ENCODE results near the gene RHO. TPM values are rescaled to one million over a fixed set of nuclear protein-coding genes. Genes with fewer than 3 reads are reported as not detected.

The RHO gene
- polyA plus RNA-seq, 1 donor (not counting 4 experiments of a cell fraction or from before 2014, with no cell fraction given): not detected

DNA sequence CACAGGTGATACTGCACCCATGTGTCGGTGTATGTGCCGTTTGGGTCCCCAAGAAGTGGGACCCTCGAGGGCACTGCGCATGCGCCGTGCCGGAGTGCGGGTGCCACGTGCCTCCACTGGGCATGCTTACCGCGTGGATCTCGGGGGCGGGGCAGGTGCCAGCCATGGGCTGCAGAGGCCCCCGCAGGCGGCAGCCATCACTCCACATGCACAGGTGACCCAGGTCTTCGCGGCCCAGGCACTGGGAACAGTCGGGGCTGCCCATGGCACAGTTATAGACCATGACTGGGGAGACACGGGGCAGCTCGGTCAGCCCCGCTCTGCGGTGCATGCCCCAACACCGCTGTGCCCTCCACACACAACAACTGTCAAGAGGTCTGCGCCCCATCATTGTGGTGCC lies 45.8 kb downstream of the RHO start:
- peaks cover 6% of the 10 kb centered on the region for H3K27me3 ChIP-seq (ENCODE audit: control insufficient read depth, extremely low read depth, insufficient read depth, low read length)
- DNase-seq (ENCODE audit: low read depth, low spot score) (no peak), FAIRE-seq (no peak)
- H3K9me1 ChIP-seq (ENCODE audit: control insufficient read depth, extremely low read depth, insufficient read depth, low read length): no peaks in the 10 kb centered on the region
- no peaks in the 10 kb centered on the region for H3K9me3 ChIP-seq (ENCODE audit: control insufficient read depth, low read depth, low read length)
- no peak overlapping the region for H3K27ac ChIP-seq (ENCODE audit: control insufficient read depth, insufficient read depth, low read length)
- dilution Hi-C loops (cut with MboI; ENCODE audit: extremely low pct_ligation_motif_present, low sequenced_read_pairs): no loop called here
- H3K4me2 ChIP-seq (ENCODE audit: control insufficient read depth, extremely low read depth, insufficient read depth, low read depth, low read length): no peak overlapping the region
- H2AFZ ChIP-seq (ENCODE audit: control insufficient read depth, low read length): no peak overlapping the region
- H3K4me1 ChIP-seq (ENCODE audit: control insufficient read depth, extremely low read depth, insufficient read depth, low read length): no peaks in the 10 kb centered on the region
- H3K79me2 ChIP-seq (ENCODE audit: control insufficient read depth, insufficient read depth, low read length): no peaks in the 10 kb centered on the region
- no peaks in the 10 kb centered on the region for H4K20me1 ChIP-seq (ENCODE audit: control insufficient read depth, extremely low read depth, insufficient read depth, low read length)
- TF ChIP-seq EZH2 (IDR thresholded peaks at IDR 0.05; ENCODE audit: low read length): no peak
- TF ChIP-seq, protein P1, sequence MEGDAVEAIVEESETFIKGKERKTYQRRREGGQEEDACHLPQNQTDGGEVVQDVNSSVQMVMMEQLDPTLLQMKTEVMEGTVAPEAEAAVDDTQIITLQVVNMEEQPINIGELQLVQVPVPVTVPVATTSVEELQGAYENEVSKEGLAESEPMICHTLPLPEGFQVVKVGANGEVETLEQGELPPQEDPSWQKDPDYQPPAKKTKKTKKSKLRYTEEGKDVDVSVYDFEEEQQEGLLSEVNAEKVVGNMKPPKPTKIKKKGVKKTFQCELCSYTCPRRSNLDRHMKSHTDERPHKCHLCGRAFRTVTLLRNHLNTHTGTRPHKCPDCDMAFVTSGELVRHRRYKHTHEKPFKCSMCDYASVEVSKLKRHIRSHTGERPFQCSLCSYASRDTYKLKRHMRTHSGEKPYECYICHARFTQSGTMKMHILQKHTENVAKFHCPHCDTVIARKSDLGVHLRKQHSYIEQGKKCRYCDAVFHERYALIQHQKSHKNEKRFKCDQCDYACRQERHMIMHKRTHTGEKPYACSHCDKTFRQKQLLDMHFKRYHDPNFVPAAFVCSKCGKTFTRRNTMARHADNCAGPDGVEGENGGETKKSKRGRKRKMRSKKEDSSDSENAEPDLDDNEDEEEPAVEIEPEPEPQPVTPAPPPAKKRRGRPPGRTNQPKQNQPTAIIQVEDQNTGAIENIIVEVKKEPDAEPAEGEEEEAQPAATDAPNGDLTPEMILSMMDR (optimal IDR thresholded peaks at IDR 0.05 in 1 of 3, IDR thresholded peaks at IDR 0.05 in 1 of 3, conservative IDR thresholded peaks at IDR 0.05 in 1 of 3; ENCODE audit: extremely low read depth in 1 of 3, insufficient read depth in 2 of 3, low read length in 3 of 3): no peak
- no peak overlapping the region for H3K4me3 ChIP-seq (ENCODE audit: control insufficient read depth in 2 of 3, extremely low read depth in 1 of 3, insufficient read depth in 2 of 3, low read depth in 1 of 3, low read length in 3 of 3)
- H3K9ac ChIP-seq (ENCODE audit: control insufficient read depth, extremely low read depth, insufficient read depth, low read length): no peak overlapping the region
- H3K36me3 ChIP-seq (ENCODE audit: control insufficient read depth in 2 of 2, extremely low read depth in 1 of 2, insufficient read depth in 2 of 2, low read length in 2 of 2): no peaks in the 10 kb centered on the region

GRCh38 chr3:129575233-129575996 lies 47.0 kb downstream of the RHO start:
- TF ChIP-seq, protein P1 (optimal IDR thresholded peaks at IDR 0.05 in 1 of 3, IDR thresholded peaks at IDR 0.05 in 1 of 3, conservative IDR thresholded peaks at IDR 0.05 in 1 of 3; ENCODE audit: extremely low read depth in 1 of 3, insufficient read depth in 2 of 3, low read length in 3 of 3): no peak
- TF ChIP-seq EZH2 (IDR thresholded peaks at IDR 0.05; ENCODE audit: low read length): no peak
- no peaks in the 10 kb centered on the region for H3K9me3 ChIP-seq (ENCODE audit: control insufficient read depth, low read depth, low read length)
- dilution Hi-C loops (cut with MboI; ENCODE audit: extremely low pct_ligation_motif_present, low sequenced_read_pairs): no loop called here
- H4K20me1 ChIP-seq (ENCODE audit: control insufficient read depth, extremely low read depth, insufficient read depth, low read length): no peaks in the 10 kb centered on the region
- H3K27me3 ChIP-seq (ENCODE audit: control insufficient read depth, extremely low read depth, insufficient read depth, low read length): no peaks in the 10 kb centered on the region
- no peaks in the 10 kb centered on the region for H3K9me1 ChIP-seq (ENCODE audit: control insufficient read depth, extremely low read depth, insufficient read depth, low read length)
- no peak overlapping the region for H2AFZ ChIP-seq (ENCODE audit: control insufficient read depth, low read length)
- H3K4me1 ChIP-seq (ENCODE audit: control insufficient read depth, extremely low read depth, insufficient read depth, low read length): no peaks in the 10 kb centered on the region
- no peaks in the 10 kb centered on the region for H3K79me2 ChIP-seq (ENCODE audit: control insufficient read depth, insufficient read depth, low read length)
- no peak overlapping the region for H3K4me2 ChIP-seq (ENCODE audit: control insufficient read depth, extremely low read depth, insufficient read depth, low read depth, low read length)
- no peak overlapping the region for H3K27ac ChIP-seq (ENCODE audit: control insufficient read depth, insufficient read depth, low read length)
- no peak overlapping the region for H3K9ac ChIP-seq (ENCODE audit: control insufficient read depth, extremely low read depth, insufficient read depth, low read length)
- H3K36me3 ChIP-seq (ENCODE audit: control insufficient read depth in 2 of 2, extremely low read depth in 1 of 2, insufficient read depth in 2 of 2, low read length in 2 of 2): no peaks in the 10 kb centered on the region
- no peak overlapping the region for H3K4me3 ChIP-seq (ENCODE audit: control insufficient read depth in 2 of 3, extremely low read depth in 1 of 3, insufficient read depth in 2 of 3, low read depth in 1 of 3, low read length in 3 of 3)
- FAIRE-seq: no peak
- DNase-seq (ENCODE audit: low read depth, low spot score): no peak
